ENCODE results near the gene NKX6-2.
"Not testable (repeated sequence)": the region's sequence is repeated elsewhere in the genome, so short reads cannot be mapped to it uniquely, and the experiment has no call there.

The NKX6-2 gene

DNA sequence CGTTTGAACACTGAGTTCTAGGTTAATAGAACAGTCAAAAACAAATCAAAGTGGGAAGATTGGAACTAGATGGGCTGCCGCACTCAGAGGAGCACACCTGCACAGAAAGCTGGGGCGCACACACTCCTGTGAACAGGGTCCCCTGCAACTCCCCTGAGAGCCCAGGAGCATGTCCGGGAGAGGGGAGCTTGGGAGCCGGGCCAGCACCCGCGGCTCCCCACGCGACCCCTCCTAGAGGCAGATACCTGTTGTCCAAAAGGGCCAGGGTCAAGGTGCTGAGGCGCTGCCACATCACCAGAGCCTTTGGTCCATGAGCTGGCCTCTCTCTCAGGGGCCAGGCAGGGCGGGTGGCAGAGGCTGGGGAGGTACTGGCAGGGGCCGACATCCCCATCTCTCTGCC is 5.6 kb downstream of the NKX6-2 start:
- no peak for DNase-seq (ENCODE audit: low spot score)

DNA sequence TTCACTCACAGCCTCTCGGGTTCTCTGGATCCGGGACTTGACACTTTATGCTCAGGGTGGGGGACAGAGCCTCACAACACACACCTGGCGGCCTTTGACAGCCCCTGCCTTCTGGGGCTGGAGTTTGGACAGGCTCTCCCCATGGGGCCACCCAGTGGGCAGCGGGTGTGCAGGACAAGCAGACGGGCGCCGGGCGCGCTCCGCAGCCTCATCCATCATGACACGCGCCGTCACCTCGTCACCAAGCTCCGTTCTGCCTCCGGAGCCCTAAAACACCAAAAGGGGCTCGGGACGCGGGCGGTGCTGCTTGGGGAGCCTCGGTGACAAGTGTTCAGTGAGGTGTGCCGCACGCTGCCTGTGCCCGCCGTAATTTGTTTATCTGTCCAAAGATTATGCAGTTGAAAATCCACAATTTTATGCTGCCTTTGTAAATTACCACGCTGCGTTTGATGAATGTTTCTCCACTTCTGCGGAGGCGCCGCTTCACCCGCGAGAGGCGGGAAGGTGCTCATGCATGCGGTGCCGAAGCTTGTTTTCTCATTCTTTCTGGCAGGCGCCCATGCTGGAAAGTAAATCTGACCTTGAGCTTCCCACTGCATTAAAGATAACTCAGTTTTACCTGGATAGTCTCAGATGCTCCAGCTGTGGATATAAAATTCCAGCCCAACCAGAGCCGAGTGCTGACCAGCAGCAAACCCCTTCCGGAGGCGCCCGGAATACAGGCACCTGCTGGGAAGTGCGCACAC is 6.2 kb downstream of the NKX6-2 start:
- no peak for DNase-seq (ENCODE audit: low spot score)

DNA sequence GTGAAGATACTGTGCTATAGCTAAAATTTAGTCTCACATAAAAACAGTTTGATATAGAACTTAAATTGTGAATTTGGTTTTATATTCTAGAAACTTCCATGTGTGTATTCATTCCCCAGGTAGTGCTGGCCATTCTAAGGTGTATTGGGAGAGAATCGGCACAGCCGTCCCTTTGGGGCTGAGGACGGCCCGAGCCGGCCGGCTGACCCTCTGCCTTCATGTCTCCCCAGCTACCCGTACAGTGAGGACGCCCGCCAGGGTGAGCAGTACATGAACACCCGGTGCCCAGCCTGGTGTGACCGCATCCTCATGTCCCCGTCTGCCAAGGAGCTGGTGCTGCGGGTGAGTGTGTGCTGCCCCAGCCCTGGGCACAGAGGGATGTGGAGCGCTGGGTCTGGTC is 8.5 kb downstream of the NKX6-2 start:
- no peak for DNase-seq (ENCODE audit: low spot score)

DNA sequence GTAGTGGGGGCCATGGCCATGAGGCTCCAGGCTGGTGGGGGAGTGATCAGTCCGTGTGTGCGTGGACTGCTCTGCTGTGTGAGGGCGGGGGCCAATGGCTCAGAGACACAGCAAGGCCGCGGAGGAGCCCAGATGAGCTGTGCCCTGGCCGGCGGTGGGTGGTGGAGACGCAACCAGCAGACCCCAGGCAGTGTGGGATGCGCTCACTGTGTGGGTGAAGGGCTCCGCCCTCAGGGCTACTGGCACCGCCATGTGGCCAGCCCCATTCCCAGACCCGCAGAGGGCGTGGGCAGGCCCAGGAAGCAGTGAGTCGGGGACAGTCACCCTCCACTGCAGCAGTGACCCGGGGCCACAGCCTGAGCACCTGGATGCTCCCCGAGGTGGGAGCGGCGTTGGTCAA is 9.1 kb downstream of the NKX6-2 start:
- DNase-seq (ENCODE audit: low spot score), result no peak

DNA sequence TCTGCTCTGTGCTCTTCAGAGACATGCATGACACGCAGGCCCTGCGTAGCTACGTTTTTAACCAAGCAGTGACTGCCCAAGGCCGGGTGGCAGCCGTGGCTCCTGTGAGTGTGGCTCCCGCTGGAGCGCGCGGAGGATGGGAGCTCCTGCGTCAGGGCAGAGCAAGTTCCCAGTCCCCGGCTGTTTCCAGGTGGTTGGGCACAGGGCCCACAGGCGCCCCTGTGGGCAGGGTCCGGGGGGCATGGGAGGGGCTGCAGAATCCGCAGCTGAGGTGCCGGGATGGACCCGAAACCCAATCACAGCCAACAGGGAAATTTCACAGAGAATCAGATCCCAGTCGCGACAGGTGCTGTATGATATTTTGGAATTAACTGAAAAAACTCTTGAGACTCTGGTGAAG is 9.8 kb downstream of the NKX6-2 start:
- DNase-seq (ENCODE audit: low spot score), result no peak

DNA sequence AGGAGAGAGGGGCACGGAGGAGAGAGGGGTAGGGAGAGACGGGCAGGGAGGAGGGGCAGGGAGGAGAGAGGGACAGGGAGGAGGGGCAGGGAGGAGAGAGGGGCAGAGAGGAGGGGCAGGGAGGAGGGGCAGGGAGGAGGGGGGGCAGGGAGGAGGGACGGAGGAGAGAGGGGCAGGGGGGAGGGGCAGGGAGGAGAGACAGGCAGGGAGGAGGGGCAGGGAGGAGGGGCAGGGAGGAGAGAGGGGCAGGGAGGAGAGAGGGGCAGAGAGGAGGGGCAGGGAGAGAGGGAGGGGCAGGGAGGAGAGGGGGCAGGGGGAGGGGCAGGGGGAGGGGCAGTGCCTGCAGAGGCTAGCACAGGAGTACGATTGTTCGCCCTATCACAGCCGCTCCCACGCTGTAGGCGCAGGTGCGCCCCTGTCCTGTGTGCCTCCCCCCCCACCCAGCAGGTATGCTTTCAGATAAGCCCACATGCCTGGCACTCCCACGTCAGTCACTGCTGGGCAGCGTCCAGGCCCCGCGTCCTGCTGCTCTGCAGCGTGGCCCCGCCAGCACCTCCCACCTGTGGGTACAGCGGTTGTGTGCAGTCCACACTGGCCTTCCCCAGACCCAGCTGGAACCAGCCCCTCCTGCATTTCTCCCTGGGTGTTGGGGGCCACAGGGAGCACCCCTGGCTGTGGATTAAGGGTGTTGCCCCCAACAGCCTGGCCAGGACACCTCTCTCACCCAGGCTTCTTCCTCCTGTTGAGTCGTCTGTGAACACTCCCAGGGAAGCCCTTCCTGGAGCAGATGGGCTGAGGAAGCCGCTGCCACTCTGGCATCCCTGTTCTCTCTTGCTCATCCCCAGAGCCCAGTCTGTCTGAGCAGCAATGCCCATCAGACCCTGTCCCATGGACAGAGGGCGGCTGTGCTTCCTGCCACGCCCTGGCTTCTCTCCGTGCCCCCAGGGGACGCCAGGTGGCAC is 10.8 kb downstream of the NKX6-2 start:
- DNase-seq (ENCODE audit: low spot score), result no peak

DNA sequence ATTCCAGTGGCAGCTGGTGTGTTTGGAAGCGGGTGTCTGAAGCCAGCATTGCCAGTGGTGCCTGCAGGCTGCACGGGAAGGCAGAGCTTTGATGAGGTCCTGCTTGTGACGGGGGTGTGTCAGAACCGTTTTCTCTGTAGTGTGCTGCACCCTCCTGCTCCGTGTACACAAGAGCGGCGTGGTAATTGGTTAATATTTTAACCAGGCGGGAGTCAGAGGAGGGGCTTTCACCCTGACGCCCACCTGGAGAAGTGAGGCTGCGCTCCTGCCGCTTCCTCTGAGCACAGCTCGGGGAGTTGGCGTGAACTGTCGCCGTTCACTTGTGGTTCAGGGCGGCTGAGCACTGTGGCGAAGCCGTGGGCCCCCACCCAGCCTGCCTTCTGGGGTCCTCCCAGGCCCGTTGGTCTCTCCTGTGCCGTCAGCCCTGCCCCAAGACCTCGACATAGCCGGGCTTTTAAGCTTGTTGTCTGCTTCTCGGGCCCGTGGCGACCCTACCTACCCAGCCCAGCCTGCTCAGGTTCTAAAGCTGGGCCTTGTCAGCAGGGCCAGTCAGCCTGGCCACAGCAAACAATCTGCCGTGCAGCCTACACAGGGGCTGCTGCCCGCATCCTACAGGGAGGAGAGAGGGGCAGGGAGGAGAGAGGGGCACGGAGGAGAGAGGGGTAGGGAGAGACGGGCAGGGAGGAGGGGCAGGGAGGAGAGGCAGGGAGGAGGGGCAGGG is 11.6 kb downstream of the NKX6-2 start:
- DNase-seq (ENCODE audit: low spot score), result no peak

DNA sequence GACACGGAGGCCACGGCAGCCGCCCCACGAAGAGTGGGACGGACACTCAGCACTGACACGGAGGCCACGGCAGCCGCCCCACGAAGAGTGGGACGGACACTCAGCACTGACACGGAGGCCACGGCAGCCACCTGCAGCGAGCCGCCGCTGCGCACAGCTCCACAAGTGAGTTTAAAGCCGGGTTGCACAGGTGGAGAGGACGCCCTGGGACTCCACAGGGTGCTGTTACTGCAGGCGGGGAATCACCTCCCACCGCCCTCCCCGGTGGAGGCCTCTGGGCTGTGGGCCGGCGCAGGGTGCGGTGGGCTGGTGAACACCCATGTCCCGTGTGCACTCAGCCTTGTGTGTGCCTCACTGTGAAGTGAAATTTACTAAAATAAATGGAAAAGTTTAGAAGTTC is 13.1 kb downstream of the NKX6-2 start:
- not testable (repeated sequence) for DNase-seq (ENCODE audit: low spot score)

DNA sequence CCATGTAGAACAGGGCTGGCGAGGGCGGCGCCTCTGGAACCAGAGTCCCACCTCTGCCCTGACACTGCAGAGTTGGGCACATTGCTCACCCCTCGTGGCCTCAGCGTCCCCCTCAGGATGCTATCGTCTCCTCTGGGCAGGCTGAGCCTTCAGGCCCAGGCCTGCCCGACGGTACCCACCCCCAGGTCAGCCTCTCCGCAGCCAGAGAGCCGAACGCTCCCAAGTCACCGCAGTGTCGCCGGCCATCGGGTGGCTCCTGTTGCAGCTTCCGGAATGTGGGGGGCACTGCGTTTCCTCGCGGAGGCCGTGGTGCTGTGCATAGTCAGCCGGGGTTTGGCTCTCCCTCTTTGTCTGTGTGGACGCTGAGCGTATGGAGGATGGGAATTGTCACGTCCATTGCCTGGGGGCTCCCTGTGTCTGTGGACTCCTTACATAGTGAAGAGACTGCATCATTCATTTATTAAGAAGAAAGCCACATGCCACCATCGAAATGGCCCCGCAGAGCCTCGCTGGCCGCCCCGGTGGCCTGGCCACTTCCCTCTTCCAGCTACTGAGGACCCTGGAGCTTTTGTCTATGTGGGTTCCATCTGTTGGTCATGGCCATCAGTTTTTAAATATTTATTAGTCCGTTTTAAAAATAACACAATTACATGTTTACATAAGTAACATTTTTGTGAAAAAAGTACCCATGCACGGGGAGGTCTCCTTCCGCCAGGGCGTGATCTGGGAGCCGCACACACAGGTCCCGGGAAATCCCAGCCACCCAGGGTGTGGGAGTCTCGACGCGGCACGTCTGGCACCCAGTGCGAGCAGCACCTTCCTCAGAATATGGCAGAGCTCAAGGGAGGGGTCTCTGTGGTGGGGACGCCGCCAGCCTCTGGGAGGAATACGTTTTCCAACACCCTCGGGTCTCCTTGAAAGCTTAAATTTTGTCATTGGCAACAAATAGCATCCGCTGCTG is 15.6 kb downstream of the NKX6-2 start:
- no peak for DNase-seq (ENCODE audit: low spot score)

DNA sequence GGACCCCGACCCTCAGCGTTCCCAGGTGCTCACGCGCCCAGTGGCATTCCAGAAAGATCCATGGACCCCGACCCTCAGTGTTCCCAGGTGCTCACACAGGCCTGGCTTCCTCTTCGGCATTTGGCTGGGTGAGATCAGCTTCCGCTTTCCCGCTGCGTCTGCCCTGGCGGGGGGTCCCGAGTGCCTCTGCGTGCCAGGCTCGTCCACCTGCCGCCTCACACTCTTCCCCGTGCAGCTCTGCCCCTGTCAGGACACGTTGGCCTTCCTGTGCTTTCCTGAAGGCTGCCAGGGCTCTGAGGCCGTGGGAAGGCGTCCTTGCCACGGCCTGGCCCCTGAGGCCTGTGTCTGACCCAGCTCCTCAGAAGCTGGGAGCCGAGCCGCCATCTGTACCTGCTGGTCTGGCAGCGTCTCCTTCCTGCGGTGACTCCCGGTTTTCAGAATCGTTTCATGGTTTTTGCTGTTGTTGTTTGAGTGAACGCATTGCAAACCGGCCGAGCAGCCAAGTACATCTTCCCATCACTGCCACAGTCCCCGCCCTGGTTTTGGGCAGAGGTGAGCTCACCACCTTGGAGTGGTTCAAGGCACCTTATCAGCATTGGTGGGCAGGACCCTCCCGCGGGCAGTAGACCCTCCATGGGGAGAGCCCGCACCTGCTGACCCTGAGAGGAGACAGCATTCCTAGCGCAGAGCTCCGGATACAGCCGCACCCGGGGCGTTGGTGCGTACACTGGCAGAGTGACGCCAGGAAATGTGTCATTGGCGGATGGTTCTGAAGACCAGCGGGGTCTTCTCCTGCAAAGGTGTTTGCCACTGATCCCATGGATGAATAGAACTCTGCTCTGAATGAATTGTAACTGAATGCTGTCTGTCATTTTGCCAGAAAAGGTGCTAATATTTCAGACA is 17.4 kb downstream of the NKX6-2 start:
- DNase-seq (ENCODE audit: low spot score), result no peak

DNA sequence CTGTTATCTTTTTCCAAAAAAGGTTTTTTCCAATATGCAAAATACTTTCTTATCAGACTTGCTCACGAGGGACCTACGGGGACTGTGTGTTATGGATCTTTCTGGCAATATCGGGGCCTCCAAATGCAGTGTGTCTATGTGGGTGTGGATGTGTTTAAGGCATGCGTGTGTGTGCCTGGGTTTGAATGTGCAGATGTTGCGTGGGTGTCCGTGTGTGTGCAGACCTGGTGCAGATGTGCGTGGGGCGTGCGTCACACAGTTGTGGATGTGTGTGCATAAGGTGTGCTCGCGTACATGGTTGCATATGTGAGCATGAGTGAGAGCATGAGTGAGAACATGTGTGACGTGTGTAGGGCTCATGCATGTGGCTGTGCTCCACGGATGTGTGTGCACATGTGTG is 19.7 kb downstream of the NKX6-2 start:
- DNase-seq (ENCODE audit: low spot score), result no peak

DNA sequence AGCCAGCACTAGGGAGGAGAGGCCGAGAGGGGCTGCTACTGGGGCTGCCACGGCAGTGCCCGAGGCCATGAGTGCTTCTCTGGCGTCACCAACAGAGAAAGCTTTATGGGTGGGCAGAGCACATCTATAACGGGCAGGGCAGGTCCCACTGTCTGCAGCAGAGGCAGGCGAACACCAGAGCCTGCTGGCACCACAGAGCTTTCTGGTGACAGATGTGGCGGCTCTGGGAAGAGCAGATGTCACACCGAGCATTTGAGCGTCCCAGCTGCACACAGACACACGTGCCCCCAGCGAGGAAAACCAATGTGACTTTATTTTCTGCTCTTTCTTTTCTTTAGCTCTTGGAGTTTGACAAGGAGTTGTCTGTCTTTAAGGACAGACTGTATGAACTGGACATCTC is 20.5 kb downstream of the NKX6-2 start:
- DNase-seq (ENCODE audit: low spot score), result no peak

DNA sequence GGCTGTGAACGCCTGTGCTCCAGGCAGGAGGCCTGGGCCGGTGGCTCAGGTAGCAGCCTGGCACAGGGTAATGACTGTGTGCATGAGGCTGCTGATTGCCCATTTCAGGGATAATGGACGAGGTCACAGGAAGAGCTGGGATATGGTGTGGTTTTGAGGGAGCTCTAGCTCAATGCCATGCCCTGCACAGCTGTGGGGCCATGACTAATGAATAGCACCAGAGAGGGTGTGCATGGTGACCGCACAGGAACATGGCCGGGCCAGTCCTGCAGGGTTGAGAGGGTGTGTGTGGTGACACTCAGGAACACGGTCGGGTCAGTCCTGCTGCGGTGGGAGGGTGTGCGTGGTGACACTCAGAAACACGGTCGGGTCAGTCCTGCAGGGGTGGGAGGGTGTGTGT is 21.8 kb downstream of the NKX6-2 start:
- no peak for DNase-seq (ENCODE audit: low spot score)

DNA sequence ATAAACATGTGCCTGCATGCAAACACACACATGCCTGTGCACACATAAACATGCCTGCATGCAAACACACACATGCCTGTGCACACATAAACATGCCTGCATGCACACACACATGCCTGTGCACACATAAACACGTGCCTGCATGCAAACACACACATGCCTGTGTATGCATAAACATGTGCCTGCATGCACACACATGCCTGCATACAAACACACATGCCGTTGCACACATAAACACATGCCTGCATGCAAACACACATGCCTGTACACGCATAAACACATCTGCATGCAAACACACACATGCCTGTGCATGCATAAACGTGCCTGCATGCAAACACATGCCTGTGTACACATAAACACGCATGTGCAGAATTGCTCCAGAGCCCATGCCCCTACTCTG is 22.4 kb downstream of the NKX6-2 start:
- DNase-seq (ENCODE audit: low spot score), result no peak

DNA sequence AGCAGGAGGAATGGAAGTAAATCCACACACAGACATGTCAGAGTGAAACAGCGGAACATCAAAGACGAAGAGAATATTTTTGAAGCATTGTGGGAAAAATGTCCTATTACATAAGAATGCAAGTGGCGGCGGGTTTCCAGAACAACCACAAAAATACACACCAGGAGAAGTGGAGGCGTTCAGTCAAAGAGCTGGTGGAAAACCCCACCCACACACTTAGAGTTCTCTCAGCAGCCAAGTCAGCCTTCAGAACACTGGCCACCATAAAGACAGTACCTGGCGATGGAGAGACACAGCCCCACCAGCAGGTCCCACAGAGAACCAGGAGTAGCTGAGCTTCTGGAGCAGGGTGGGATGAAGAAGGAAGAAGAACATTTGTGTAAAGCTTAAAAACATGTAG is 23.7 kb downstream of the NKX6-2 start:
- DNase-seq (ENCODE audit: low spot score), result no peak

DNA sequence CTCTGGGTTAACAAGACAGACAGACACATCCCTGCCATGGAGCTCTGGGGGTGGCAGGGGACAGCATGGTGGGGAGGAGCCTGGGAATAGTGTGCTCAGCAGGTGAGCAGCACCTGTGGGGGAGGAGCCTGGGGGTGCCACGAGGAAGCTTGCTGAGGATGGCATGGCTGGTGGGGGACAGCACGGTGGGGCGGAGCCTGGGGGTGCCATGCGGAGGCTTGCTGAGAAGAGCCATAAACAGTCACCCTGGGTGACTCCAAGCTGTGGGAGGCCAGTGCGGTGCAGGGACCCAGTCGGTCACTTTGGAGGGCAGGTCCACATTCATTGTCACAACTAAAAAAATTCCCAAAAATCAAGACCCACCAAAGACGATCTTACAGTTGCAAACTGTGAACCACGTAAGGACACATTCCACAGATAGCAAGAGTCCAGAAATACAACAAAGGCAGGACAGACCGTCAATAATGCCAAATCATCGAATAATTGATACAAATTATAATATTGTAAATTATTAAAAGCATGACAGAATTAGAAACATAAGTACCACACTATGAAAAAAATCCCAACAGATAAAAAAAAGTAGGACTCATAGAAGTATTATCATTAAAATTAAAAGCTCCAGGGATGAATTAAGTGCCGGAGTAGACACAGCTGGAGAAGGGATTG is 24.4 kb downstream of the NKX6-2 start:
- DNase-seq (ENCODE audit: low spot score), result no peak

DNA sequence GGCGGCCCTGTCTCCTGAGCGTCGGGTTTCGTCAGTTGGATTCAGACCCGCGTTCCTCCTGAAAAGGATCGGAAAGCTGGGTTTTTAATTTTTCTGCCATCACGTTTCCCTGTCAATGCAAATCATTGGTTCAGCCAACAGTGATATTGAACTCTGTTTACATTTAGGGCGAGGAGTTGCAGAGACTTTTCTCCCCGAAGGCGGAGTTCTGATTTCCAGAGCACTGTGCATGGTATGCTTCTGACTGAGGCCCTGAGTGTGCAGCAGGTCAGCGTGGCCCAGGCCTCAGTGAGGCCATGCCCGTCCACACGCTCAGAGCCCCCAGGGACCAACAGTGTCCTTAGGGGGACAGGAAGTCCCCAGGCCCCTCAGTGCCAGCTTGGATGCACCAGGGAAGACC is 27.1 kb downstream of the NKX6-2 start:
- no peak for DNase-seq (ENCODE audit: low spot score)

DNA sequence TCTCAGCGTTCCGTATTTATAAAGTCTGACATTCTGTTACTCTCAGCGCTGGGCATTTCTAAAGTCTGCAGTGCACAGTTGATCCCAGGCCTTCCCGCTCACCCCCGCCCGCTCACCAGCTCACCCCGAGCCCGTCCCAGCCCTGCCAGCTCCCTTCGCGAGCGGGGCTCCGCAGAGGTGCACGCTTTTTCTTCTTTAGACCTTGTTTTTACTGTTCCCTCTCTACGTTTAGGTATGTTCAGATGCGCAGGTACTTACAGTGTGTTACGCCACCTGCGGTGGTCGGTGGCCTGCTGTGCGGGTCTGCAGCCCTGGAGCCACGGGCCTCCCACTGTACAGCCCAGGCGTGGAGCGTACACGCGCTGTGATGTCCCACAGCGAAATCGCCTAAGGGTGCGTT is 28.8 kb downstream of the NKX6-2 start:
- DNase-seq (ENCODE audit: low spot score), result no peak

DNA sequence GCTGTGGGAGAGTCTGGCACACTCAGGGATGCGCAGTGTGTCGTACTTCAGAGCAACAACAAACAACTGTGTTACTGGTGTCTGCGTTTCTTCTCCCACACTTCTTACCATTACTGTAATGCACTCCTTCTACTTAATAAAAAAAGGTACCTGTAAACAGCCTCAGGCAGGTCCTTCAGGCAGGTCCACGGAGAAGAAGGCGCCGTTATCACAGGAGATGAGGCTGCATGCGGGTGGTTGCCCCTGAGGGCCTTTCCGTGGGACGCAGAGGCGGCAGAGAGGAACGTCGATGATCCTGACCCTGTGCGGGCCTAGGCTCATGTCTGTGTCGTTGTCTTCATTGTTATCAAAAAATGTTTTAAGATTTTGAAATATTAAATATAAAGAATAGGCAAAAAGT is 29.4 kb downstream of the NKX6-2 start:
- no peak for DNase-seq (ENCODE audit: low spot score)

DNA sequence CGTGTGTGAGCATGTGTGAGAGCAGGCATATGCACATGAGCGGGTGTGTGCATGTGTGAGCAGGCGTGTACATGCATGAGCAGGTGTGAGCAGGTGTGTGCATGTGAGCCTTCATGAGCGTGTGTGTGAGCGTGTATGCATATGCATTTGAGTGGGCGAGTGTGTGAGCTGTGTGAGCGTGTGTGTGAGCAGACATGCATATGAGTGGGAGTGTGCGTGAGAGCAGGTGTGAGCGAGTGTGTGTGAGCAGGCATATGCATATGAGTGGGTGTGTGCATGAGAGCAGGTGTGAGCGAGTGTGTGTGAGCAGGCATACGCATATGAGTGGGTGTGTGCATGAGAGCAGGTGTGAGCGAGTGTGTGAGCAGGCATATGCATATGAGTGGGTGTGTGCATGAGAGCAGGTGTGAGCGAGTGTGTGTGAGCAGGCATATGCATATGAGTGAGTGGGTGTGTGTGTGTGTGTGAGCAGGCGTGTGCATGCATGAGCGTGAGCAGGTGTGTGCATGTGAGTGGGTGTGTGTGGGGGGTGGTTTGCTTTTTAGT is 30.7 kb downstream of the NKX6-2 start:
- no peak for DNase-seq (ENCODE audit: low spot score)

Measured in hematopoietic multipotent progenitor cell treated with erythropoietin and hydrocortisone succinate and interleukin-3 and kit ligand, for 15 days (in vitro differentiated cells).